ENCODE data around the gene TSPAN11.

TSPAN11 gene

DNA sequence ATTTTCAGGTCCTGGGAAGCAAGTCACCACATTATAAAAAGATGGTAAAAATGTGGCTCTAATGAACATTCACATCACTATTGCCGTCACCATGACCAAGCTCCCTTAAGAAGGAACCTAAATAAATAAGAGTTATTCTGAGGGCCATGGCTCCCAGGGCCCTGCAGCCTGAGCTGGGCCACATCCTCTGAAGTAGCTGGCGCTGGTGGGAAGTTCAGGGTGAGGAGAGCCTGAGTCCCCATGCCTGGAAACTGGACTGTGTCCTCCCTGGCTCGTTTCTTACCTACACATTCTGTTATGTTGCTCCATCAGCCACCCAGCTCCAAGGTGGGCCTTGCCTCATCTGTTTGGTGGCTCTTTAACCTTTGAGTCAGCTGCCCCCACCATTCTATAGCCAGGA, 42.5 kb downstream of the TSPAN11 start:
- Histone ChIP-seq H3K27me3 (ENCODE audit: control insufficient read depth in 2 of 2, insufficient read depth in 2 of 2, low read length in 2 of 2) (peaks cover 0 to 5% of the 10 kb centered on the region in 2 donors), H3K4me3 (ENCODE audit: low read length in 2 of 2) (no peak overlapping the region), H3K4me1 (ENCODE audit: control insufficient read depth in 2 of 2, insufficient read depth in 2 of 2, low read length in 2 of 2) (peaks cover 0 to 4% of the 10 kb centered on the region in 2 donors), H3K27ac (ENCODE audit: low read depth in 2 of 2, low read length in 2 of 2) (no peak overlapping the region), H3K9ac (ENCODE audit: low read depth in 1 of 2, low read length in 2 of 2) (no peak overlapping the region), H3K9me3 (ENCODE audit: control insufficient read depth in 2 of 2, low read length in 2 of 2) (no peaks in the 10 kb centered on the region), H3K36me3 (ENCODE audit: control insufficient read depth in 2 of 2, insufficient read depth in 2 of 2, low read length in 2 of 2) (no peaks in the 10 kb centered on the region)

DNA sequence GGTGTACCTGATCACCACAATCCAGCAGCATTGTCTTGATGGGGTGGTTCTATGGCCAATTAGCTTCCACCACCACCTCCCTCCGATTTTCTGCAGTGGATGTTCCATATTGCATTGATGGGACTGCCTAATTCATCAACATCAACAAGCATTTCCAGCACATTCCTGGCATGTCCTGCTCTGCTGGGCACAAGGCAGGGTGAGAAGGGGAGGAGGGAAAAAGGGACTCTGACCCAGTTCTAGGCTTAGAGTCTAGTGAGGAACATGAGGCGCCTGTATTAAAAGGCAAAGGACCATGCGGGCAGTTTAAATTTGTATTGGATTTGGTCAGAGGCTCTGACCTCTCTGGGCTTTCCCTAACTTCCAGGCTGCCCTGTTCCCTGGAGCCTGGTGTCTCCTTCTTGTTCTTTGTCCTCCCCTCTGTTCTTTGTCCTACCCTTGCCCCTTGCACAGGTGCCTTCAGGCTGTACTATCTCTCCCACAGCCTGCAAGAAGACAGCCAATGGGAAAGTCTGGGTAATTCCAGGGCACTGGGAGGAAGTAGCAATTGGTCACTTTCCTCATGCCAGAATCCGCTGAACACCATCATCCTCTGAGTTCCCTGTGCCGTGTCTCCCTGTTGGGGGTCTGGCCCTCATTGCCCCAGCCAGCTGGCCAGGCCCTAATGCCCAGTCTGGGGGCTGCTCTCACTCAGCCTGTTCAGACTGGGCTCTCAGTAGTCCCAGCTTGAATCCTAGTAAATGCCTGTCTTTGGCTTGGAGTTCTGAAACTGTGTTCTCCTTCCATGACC, 43.3 kb downstream of the TSPAN11 start:
- H3K27me3 ChIP-seq (ENCODE audit: control insufficient read depth in 2 of 2, insufficient read depth in 2 of 2, low read length in 2 of 2), result peaks cover 3 to 6% of the 10 kb centered on the region in 2 donors
- H3K9ac ChIP-seq (ENCODE audit: low read depth in 1 of 2, low read length in 2 of 2), result no peak overlapping the region
- no peaks in the 10 kb centered on the region for H3K9me3 ChIP-seq (ENCODE audit: control insufficient read depth in 2 of 2, low read length in 2 of 2)
- H3K27ac ChIP-seq (ENCODE audit: low read depth in 2 of 2, low read length in 2 of 2), result no peak overlapping the region
- no peak overlapping the region for H3K4me3 ChIP-seq (ENCODE audit: low read length in 2 of 2)
- peaks cover 0 to 4% of the 10 kb centered on the region in 2 donors for H3K4me1 ChIP-seq (ENCODE audit: control insufficient read depth in 2 of 2, insufficient read depth in 2 of 2, low read length in 2 of 2)
- no peaks in the 10 kb centered on the region for H3K36me3 ChIP-seq (ENCODE audit: control insufficient read depth in 2 of 2, insufficient read depth in 2 of 2, low read length in 2 of 2)

DNA sequence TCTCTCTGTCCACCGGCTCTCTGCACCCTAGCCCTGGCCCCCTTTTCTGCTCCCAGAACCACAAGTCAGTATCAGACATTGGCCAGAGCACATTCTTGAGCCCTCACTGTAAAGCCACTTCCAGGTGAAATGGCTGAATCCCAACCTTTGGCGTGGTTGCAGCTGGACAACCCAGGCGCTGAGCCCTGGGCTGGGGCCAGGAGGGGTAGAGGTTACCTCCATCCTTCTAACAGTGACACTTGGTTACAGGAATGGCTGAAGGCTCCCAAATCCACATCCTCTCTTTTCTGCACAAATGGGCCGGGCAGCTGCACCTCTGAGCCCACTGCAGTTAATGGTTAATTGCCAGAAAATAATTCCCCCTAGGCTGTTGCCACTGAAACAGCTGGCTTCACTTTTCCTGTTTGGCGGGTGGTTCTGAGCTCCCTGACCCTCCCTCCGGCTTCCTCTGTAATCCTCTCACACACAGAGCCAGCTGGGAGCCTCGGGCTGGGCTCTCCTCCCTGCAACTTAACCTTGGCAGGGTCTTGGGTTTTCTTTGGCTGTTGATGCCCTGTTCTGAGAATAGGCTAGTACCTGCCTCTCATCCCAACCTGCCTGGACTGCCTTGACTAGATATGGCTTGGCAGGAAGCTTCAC, 44.1 kb downstream of the TSPAN11 start:
- peaks cover 0 to 4% of the 10 kb centered on the region in 2 donors for H3K4me1 ChIP-seq (ENCODE audit: control insufficient read depth in 2 of 2, insufficient read depth in 2 of 2, low read length in 2 of 2)
- no peak overlapping the region for H3K4me3 ChIP-seq (ENCODE audit: low read length in 2 of 2)

DNA sequence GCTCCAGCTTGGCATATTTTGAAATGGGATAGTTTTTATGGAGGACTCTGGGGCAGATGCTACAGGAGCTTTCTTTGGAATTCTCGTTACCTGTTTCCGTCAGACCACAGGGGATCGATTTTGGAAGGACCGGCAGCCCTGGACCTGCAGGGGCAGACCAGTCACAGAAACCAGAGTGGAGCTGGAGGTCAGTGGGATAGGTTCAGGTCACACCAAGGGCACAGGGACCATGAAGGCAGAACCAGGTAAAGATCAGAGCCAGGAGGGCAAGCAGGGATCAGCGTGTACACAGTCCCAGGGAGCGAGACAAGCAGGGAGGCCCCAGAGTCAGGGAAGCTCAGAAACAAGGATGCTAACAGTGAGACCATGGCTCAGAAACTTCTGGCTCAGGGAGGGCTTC, 45.5 kb downstream of the TSPAN11 start:
- peaks cover 0 to 4% of the 10 kb centered on the region in 2 donors for H3K4me1 ChIP-seq (ENCODE audit: control insufficient read depth in 2 of 2, insufficient read depth in 2 of 2, low read length in 2 of 2)
- peaks cover 6% of the 10 kb centered on the region in 2 donors for H3K27me3 ChIP-seq (ENCODE audit: control insufficient read depth in 2 of 2, insufficient read depth in 2 of 2, low read length in 2 of 2)
- H3K9me3 ChIP-seq (ENCODE audit: control insufficient read depth in 2 of 2, low read length in 2 of 2), result no peaks in the 10 kb centered on the region
- H3K27ac ChIP-seq (ENCODE audit: low read depth in 2 of 2, low read length in 2 of 2), result no peak overlapping the region
- no peak overlapping the region for H3K4me3 ChIP-seq (ENCODE audit: low read length in 2 of 2)
- H3K36me3 ChIP-seq (ENCODE audit: control insufficient read depth in 2 of 2, insufficient read depth in 2 of 2, low read length in 2 of 2), result no peaks in the 10 kb centered on the region
- H3K9ac ChIP-seq (ENCODE audit: low read depth in 1 of 2, low read length in 2 of 2), result no peak overlapping the region

More for the DNA sequence above, 44.1 kb downstream of the TSPAN11 start:
- Histone ChIP-seq H3K36me3 (ENCODE audit: control insufficient read depth in 2 of 2, insufficient read depth in 2 of 2, low read length in 2 of 2) (no peaks in the 10 kb centered on the region), H3K9me3 (ENCODE audit: control insufficient read depth in 2 of 2, low read length in 2 of 2) (no peaks in the 10 kb centered on the region), H3K27ac (ENCODE audit: low read depth in 2 of 2, low read length in 2 of 2) (no peak overlapping the region), H3K9ac (ENCODE audit: low read depth in 1 of 2, low read length in 2 of 2) (no peak overlapping the region), H3K27me3 (ENCODE audit: control insufficient read depth in 2 of 2, insufficient read depth in 2 of 2, low read length in 2 of 2) (peaks cover 6% of the 10 kb centered on the region in 2 donors)

DNA sequence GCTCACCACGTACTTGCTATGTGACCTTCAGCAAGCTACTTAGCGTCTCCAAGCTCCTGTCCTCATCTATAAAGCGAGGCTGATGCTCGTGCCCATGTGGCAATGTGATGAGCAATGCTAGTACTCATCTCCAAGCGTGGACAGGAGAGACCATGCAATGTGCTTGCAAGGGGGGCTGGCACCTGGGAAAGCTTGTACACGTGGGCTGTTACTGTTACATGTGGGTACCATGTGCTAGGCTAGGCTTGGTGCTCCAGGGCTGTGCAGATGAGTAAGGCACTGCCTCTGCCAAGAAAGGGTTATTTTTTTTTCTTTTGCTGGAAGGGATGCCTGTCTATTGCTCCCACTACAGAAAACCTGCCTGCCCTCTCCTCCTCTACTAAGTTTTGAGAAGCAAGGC, 46.6 kb downstream of the TSPAN11 start:
- H3K27ac ChIP-seq (ENCODE audit: low read depth in 2 of 2, low read length in 2 of 2), result no peak overlapping the region
- no peaks in the 10 kb centered on the region for H3K36me3 ChIP-seq (ENCODE audit: control insufficient read depth in 2 of 2, insufficient read depth in 2 of 2, low read length in 2 of 2)

DNA sequence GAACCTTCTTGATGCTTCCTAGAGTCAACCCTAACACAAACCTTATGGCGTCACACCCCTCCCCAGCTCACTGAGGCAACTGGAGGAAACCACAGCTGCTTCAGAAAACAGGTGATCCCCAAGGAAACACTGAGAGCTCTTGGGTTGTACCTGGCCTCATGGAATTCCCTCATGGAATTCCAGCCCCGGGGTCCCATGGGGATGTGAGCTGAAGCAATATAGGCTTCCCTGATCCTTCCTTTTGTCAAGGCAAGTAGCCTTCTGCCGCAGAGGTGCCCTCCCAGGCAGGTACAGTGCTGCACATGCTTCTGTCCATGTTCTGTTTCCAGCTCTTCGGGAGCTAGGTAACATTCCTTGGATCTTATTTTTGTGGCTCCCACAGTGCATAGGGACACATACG, 47.3 kb downstream of the TSPAN11 start:
- Histone ChIP-seq H3K36me3 (ENCODE audit: control insufficient read depth in 2 of 2, insufficient read depth in 2 of 2, low read length in 2 of 2) (no peaks in the 10 kb centered on the region), H3K9me3 (ENCODE audit: control insufficient read depth in 2 of 2, low read length in 2 of 2) (no peaks in the 10 kb centered on the region), H3K27me3 (ENCODE audit: control insufficient read depth in 2 of 2, insufficient read depth in 2 of 2, low read length in 2 of 2) (peaks cover 6% of the 10 kb centered on the region in 2 donors), H3K4me1 (ENCODE audit: control insufficient read depth in 2 of 2, insufficient read depth in 2 of 2, low read length in 2 of 2) (peaks cover 0 to 4% of the 10 kb centered on the region in 2 donors), H3K4me3 (ENCODE audit: low read length in 2 of 2) (no peak overlapping the region), H3K9ac (ENCODE audit: low read depth in 1 of 2, low read length in 2 of 2) (no peak overlapping the region), H3K27ac (ENCODE audit: low read depth in 2 of 2, low read length in 2 of 2) (no peak overlapping the region)

More for the DNA sequence above, 46.6 kb downstream of the TSPAN11 start:
- Histone ChIP-seq H3K27me3 (ENCODE audit: control insufficient read depth in 2 of 2, insufficient read depth in 2 of 2, low read length in 2 of 2) (peaks cover 6% of the 10 kb centered on the region in 2 donors), H3K4me3 (ENCODE audit: low read length in 2 of 2) (no peak overlapping the region), H3K9ac (ENCODE audit: low read depth in 1 of 2, low read length in 2 of 2) (no peak overlapping the region), H3K9me3 (ENCODE audit: control insufficient read depth in 2 of 2, low read length in 2 of 2) (no peaks in the 10 kb centered on the region), H3K4me1 (ENCODE audit: control insufficient read depth in 2 of 2, insufficient read depth in 2 of 2, low read length in 2 of 2) (peaks cover 0 to 4% of the 10 kb centered on the region in 2 donors)

DNA sequence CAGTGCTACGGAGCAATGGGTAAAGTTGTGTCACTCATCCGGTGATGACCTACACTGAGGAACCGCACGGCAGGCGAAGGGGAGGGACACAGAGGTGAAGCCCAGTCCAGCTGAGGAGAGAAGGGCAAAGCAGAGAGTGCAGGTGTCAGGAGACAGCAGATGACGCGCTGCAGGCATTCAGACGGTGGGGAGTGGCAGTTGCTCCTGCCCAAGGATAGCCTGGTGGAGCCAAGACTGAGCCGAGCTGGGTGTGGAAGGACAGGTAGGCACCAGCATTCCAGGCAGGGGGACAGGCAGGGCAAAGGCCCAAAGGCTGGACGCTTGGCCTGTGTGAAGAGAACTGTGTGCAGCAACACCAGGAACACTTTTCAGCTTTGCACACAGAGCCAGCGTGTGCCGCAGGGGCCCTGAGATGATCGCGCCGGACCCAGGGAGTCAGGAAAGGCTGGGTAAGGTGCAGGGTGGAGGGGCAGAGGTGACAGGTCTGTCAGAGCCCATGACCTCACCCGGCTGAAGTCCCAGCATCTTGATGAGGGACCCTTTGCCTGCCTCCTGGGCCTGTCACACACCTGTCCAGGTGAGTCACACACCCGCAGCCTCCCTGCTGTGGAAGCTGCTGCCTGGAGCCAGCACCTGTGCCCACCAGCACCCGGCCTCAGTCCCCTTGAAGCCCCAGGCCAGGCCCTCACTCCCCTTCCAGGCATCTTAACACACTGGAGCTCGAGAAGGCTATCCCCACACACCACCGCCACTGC, 48.4 kb downstream of the TSPAN11 start:
- no peak overlapping the region for H3K9ac ChIP-seq (ENCODE audit: low read depth in 1 of 2, low read length in 2 of 2)

DNA sequence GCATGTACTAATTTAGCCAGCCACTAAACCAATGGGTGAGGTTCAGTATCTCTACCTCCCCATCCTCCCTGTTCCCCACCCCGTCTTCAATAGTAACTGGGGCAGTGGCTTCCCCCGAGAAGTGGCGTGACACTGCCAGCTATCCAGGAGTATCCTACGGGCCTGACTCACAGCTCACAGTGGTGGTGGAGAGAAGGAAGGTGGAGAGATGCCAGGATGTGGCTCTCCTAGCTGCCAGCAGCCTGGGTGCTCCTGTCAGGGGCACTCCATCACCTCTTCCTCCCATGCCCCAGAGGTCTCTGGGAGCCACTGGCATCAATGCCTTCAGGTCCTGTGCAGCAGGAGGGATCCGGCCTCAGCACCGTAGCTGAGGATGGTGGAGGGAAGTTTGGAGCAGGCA, 49.0 kb downstream of the TSPAN11 start:
- no peaks in the 10 kb centered on the region for H3K36me3 ChIP-seq (ENCODE audit: control insufficient read depth in 2 of 2, insufficient read depth in 2 of 2, low read length in 2 of 2)
- no peaks in the 10 kb centered on the region for H3K9me3 ChIP-seq (ENCODE audit: control insufficient read depth in 2 of 2, low read length in 2 of 2)
- H3K9ac ChIP-seq (ENCODE audit: low read depth in 1 of 2, low read length in 2 of 2), result no peak overlapping the region
- peaks cover 6% of the 10 kb centered on the region in 2 donors for H3K27me3 ChIP-seq (ENCODE audit: control insufficient read depth in 2 of 2, insufficient read depth in 2 of 2, low read length in 2 of 2)
- H3K27ac ChIP-seq (ENCODE audit: low read depth in 2 of 2, low read length in 2 of 2), result no peak overlapping the region
- peaks cover 0 to 4% of the 10 kb centered on the region in 2 donors for H3K4me1 ChIP-seq (ENCODE audit: control insufficient read depth in 2 of 2, insufficient read depth in 2 of 2, low read length in 2 of 2)
- no peak overlapping the region for H3K4me3 ChIP-seq (ENCODE audit: low read length in 2 of 2)

More for the DNA sequence above, 48.4 kb downstream of the TSPAN11 start:
- Histone ChIP-seq H3K9me3 (ENCODE audit: control insufficient read depth in 2 of 2, low read length in 2 of 2) (no peaks in the 10 kb centered on the region), H3K27ac (ENCODE audit: low read depth in 2 of 2, low read length in 2 of 2) (no peak overlapping the region), H3K36me3 (ENCODE audit: control insufficient read depth in 2 of 2, insufficient read depth in 2 of 2, low read length in 2 of 2) (no peaks in the 10 kb centered on the region), H3K4me1 (ENCODE audit: control insufficient read depth in 2 of 2, insufficient read depth in 2 of 2, low read length in 2 of 2) (peaks cover 0 to 4% of the 10 kb centered on the region in 2 donors), H3K4me3 (ENCODE audit: low read length in 2 of 2) (no peak overlapping the region), H3K27me3 (ENCODE audit: control insufficient read depth in 2 of 2, insufficient read depth in 2 of 2, low read length in 2 of 2) (peaks cover 6% of the 10 kb centered on the region in 2 donors)

DNA sequence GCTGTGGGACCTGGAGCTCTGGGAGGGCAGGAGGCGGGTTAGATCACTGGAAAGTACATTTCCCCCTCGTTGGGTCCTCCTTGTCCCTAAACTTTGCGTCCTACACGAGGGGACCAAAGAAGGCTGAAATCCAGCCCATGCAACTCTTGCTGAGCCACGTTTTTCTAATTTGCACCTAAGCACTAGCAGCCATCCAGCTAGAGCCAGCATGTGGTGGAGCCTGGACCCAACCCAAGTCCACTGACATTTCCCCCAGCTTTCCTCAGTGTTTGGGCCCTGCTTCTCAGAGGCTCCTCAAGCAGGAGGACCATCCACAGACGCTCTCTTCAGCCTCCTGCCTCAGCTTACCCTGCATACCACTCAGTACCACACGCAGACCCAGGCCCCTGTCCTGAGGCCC, 49.7 kb downstream of the TSPAN11 start:
- no peak overlapping the region for H3K9ac ChIP-seq (ENCODE audit: low read depth in 1 of 2, low read length in 2 of 2)
- H3K4me3 ChIP-seq (ENCODE audit: low read length in 2 of 2), result no peak overlapping the region
- no peak overlapping the region for H3K27ac ChIP-seq (ENCODE audit: low read depth in 2 of 2, low read length in 2 of 2)
- H3K9me3 ChIP-seq (ENCODE audit: control insufficient read depth in 2 of 2, low read length in 2 of 2), result no peaks in the 10 kb centered on the region
- H3K27me3 ChIP-seq (ENCODE audit: control insufficient read depth in 2 of 2, insufficient read depth in 2 of 2, low read length in 2 of 2), result peaks cover 6% of the 10 kb centered on the region in 2 donors
- H3K4me1 ChIP-seq (ENCODE audit: control insufficient read depth in 2 of 2, insufficient read depth in 2 of 2, low read length in 2 of 2), result peaks cover 0 to under 1% of the 10 kb centered on the region in 2 donors
- H3K36me3 ChIP-seq (ENCODE audit: control insufficient read depth in 2 of 2, insufficient read depth in 2 of 2, low read length in 2 of 2), result no peaks in the 10 kb centered on the region

DNA sequence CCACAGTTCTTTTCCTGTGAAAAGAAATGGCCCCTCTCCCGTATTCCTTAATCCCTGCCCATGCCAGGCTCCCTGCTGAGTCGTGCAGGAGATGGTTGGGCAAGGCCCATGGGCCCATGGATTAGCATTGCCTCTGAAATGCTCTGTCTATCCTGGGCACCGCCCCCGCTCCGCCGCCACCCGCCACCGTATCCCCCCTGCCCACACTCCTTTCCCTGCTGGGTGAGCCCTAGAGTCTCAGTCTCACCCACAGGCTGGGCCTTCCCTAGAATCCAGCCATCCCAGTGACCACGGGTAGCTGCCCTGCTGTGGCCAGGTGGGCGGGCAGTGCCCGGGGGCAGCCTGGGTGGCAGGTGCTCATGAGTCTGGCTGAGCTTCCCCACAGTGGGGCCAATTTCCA, 50.6 kb downstream of the TSPAN11 start:
- no peaks in the 10 kb centered on the region for H3K9me3 ChIP-seq (ENCODE audit: control insufficient read depth in 2 of 2, low read length in 2 of 2)
- H3K4me3 ChIP-seq (ENCODE audit: low read length in 2 of 2), result no peak overlapping the region
- H3K9ac ChIP-seq (ENCODE audit: low read depth in 1 of 2, low read length in 2 of 2), result no peak overlapping the region
- no peaks in the 10 kb centered on the region for H3K36me3 ChIP-seq (ENCODE audit: control insufficient read depth in 2 of 2, insufficient read depth in 2 of 2, low read length in 2 of 2)
- H3K27me3 ChIP-seq (ENCODE audit: control insufficient read depth in 2 of 2, insufficient read depth in 2 of 2, low read length in 2 of 2), result peaks cover 6% of the 10 kb centered on the region in 2 donors
- no peaks in the 10 kb centered on the region for H3K4me1 ChIP-seq (ENCODE audit: control insufficient read depth in 2 of 2, insufficient read depth in 2 of 2, low read length in 2 of 2)
- no peak overlapping the region for H3K27ac ChIP-seq (ENCODE audit: low read depth in 2 of 2, low read length in 2 of 2)
